Measurements from ENCODE around the gene FFAR2. TPM values are rescaled to one million over a fixed set of nuclear protein-coding genes. Genes with fewer than 3 reads are reported as not detected.
"Not testable (repeated sequence)": the region's sequence is repeated elsewhere in the genome, so short reads cannot be mapped to it uniquely, and the experiment has no call there.

Gene FFAR2
- polyA plus RNA-seq, 2 donors: 0.59 to 1.4 TPM

- 90 to 93% methylated on average over 7 of the region's 7 CpGs for WGBS, 2 donors
Measured at GRCh38 chr19:35474594-35474993, 26.5 kb downstream of the FFAR2 start.

DNA sequence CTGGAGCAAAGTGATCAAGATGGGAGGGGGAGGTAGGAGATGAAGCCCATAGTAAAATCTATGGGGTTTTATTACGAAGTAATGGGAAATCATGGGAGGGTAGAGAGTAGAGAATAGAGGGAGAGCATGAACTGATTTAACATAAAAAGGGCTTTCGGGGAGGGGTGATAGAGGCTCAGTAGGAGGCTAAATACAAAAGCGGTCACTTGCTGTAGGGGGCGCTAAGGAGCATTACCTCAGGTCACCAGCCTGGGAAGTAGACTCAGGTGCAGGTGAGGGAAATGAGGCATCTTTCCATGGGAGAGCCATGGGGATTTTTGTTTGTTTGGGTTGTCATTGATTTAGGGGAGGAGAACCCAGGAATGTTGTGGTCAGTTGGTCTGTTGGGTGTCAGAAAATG is 28.1 kb downstream of the FFAR2 start:
- Histone ChIP-seq H3K27ac (ENCODE audit: low read depth in 2 of 2, low read length in 1 of 2) (no peak overlapping the region), H3K4me1 (ENCODE audit: control insufficient read depth in 2 of 2, insufficient read depth in 2 of 2, low read length in 1 of 2) (no peaks in the 10 kb centered on the region), H3K36me3 (ENCODE audit: control insufficient read depth in 2 of 2, insufficient read depth in 2 of 2, low read length in 1 of 2) (no peaks in the 10 kb centered on the region), H3K4me3 (ENCODE audit: low read depth in 1 of 2, low read length in 2 of 2) (no peak overlapping the region), H3K27me3 (ENCODE audit: control insufficient read depth in 1 of 2, insufficient read depth in 2 of 2, low read length in 2 of 2) (no peaks in the 10 kb centered on the region), H3K9me3 (ENCODE audit: control insufficient read depth in 2 of 2, insufficient read depth in 1 of 2, low read depth in 1 of 2, low read length in 1 of 2) (no peaks in the 10 kb centered on the region)
- WGBS, 2 donors: 61% methylated on average over 4 of the region's 4 CpGs

More at GRCh38 chr19:35474594-35474993, 26.5 kb downstream of the FFAR2 start:
- not testable (repeated sequence) for H3K4me1 ChIP-seq (ENCODE audit: control insufficient read depth in 2 of 2, insufficient read depth in 2 of 2, low read length in 1 of 2); H3K27ac ChIP-seq (ENCODE audit: low read depth in 2 of 2, low read length in 1 of 2); H3K9me3 ChIP-seq (ENCODE audit: control insufficient read depth in 2 of 2, insufficient read depth in 1 of 2, low read depth in 1 of 2, low read length in 1 of 2); H3K4me3 ChIP-seq (ENCODE audit: low read depth in 1 of 2, low read length in 2 of 2); H3K27me3 ChIP-seq (ENCODE audit: control insufficient read depth in 1 of 2, insufficient read depth in 2 of 2, low read length in 2 of 2); H3K36me3 ChIP-seq (ENCODE audit: control insufficient read depth in 2 of 2, insufficient read depth in 2 of 2, low read length in 1 of 2)

GRCh38 chr19:35478794-35479677 is 31.0 kb downstream of the FFAR2 start:
- WGBS, 2 donors: 53 to 63% methylated on average over 21 of the region's 21 CpGs
- no peaks in the 10 kb centered on the region for H3K4me1 ChIP-seq (ENCODE audit: control insufficient read depth in 2 of 2, insufficient read depth in 2 of 2, low read length in 1 of 2)
- no peak overlapping the region for H3K4me3 ChIP-seq (ENCODE audit: low read depth in 1 of 2, low read length in 2 of 2)
- peak overlapping the region in 1 of 2 donors; percentile 71 for H3K27ac ChIP-seq (ENCODE audit: low read depth in 2 of 2, low read length in 1 of 2)
- no peaks in the 10 kb centered on the region for H3K27me3 ChIP-seq (ENCODE audit: control insufficient read depth in 1 of 2, insufficient read depth in 2 of 2, low read length in 2 of 2)
- H3K9me3 ChIP-seq (ENCODE audit: control insufficient read depth in 2 of 2, insufficient read depth in 1 of 2, low read depth in 1 of 2, low read length in 1 of 2): no peaks in the 10 kb centered on the region
- no peaks in the 10 kb centered on the region for H3K36me3 ChIP-seq (ENCODE audit: control insufficient read depth in 2 of 2, insufficient read depth in 2 of 2, low read length in 1 of 2)

- Histone ChIP-seq H3K27me3 (ENCODE audit: control insufficient read depth in 1 of 2, insufficient read depth in 2 of 2, low read length in 2 of 2) (no peaks in the 10 kb centered on the region), H3K36me3 (ENCODE audit: control insufficient read depth in 2 of 2, insufficient read depth in 2 of 2, low read length in 1 of 2) (no peaks in the 10 kb centered on the region), H3K9me3 (ENCODE audit: control insufficient read depth in 2 of 2, insufficient read depth in 1 of 2, low read depth in 1 of 2, low read length in 1 of 2) (no peaks in the 10 kb centered on the region), H3K4me1 (ENCODE audit: control insufficient read depth in 2 of 2, insufficient read depth in 2 of 2, low read length in 1 of 2) (no peaks in the 10 kb centered on the region), H3K27ac (ENCODE audit: low read depth in 2 of 2, low read length in 1 of 2) (no peak overlapping the region), H3K4me3 (ENCODE audit: low read depth in 1 of 2, low read length in 2 of 2) (no peak overlapping the region)
- 74 to 76% methylated on average over 5 of the region's 5 CpGs for WGBS, 2 donors
Measured at GRCh38 chr19:35483089-35483488, 35.0 kb downstream of the FFAR2 start.

DNA sequence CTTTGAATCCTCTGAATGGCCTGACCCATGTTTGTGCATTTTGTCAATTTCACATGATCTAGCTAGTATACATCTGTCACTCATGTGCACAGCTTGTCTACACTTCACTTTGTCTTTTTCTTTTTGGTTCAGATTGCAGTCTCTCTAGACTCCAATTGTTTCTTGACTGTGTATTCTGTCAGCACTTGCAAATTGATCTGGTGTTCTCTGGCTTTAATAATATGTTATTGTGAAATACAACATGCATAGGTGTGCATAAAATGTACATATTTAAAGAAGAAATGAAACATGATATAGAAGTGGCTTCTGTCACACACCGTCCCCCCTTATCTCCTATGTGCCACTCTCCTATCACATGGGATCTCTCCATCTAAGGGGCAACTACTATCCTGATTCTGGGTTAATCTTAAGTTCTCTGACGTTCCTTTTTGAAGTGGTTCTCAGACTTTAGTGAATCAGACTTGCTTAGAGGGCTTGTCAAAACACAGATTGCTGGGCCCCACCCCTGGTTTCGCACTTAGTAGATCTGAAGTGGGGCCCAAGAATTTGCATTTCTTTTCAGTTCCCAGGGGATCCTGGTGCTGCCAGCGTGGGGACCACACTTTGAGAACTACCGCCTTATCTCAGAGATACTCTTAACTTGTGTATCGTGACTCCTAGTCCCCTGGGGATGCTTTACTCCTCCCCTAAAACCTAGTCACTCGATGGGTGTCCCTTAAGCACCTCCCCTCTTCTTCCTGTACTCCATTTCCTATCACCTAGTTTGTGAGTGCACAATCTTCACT is 36.4 kb downstream of the FFAR2 start:
- 64 to 69% methylated on average over 7 of the region's 7 CpGs for WGBS, 2 donors
- no peaks in the 10 kb centered on the region for H3K9me3 ChIP-seq (ENCODE audit: control insufficient read depth in 2 of 2, insufficient read depth in 1 of 2, low read depth in 1 of 2, low read length in 1 of 2)

DNA sequence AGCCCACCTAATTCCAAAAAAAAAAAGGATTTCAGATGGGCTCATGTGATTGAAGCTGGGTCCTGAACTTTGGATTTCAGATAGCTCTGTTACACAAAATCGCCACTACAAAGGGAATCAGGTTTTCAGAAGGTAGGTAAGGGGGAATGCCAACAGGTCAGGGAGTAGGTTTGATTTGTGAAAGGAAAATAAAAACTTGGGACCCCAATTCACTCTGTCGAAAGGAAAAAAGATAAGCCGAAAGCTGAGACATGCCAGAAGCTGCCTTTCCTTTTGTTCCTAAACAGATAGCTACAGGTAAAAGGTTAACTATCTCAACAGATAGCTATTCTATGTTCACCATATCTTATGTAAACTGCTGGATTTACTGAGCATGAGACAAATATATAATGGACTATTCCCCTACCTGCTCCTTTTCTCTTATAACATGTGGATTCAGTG is 38.2 kb downstream of the FFAR2 start:
- no peaks in the 10 kb centered on the region for H3K36me3 ChIP-seq (ENCODE audit: control insufficient read depth in 2 of 2, insufficient read depth in 2 of 2, low read length in 1 of 2)
- 66 to 72% methylated on average over 3 of the region's 3 CpGs for WGBS, 2 donors
- H3K4me1 ChIP-seq (ENCODE audit: control insufficient read depth in 2 of 2, insufficient read depth in 2 of 2, low read length in 1 of 2): no peaks in the 10 kb centered on the region
- H3K27ac ChIP-seq (ENCODE audit: low read depth in 2 of 2, low read length in 1 of 2): no peak overlapping the region
- H3K9me3 ChIP-seq (ENCODE audit: control insufficient read depth in 2 of 2, insufficient read depth in 1 of 2, low read depth in 1 of 2, low read length in 1 of 2): no peaks in the 10 kb centered on the region
- no peak overlapping the region for H3K4me3 ChIP-seq (ENCODE audit: low read depth in 1 of 2, low read length in 2 of 2)
- H3K27me3 ChIP-seq (ENCODE audit: control insufficient read depth in 1 of 2, insufficient read depth in 2 of 2, low read length in 2 of 2): no peaks in the 10 kb centered on the region

More for the DNA sequence above, 36.4 kb downstream of the FFAR2 start:
- H3K36me3 ChIP-seq (ENCODE audit: control insufficient read depth in 2 of 2, insufficient read depth in 2 of 2, low read length in 1 of 2): no peaks in the 10 kb centered on the region
- no peak overlapping the region for H3K4me3 ChIP-seq (ENCODE audit: low read depth in 1 of 2, low read length in 2 of 2)
- H3K27me3 ChIP-seq (ENCODE audit: control insufficient read depth in 1 of 2, insufficient read depth in 2 of 2, low read length in 2 of 2): no peaks in the 10 kb centered on the region
- no peak overlapping the region for H3K27ac ChIP-seq (ENCODE audit: low read depth in 2 of 2, low read length in 1 of 2)
- no peaks in the 10 kb centered on the region for H3K4me1 ChIP-seq (ENCODE audit: control insufficient read depth in 2 of 2, insufficient read depth in 2 of 2, low read length in 1 of 2)

DNA sequence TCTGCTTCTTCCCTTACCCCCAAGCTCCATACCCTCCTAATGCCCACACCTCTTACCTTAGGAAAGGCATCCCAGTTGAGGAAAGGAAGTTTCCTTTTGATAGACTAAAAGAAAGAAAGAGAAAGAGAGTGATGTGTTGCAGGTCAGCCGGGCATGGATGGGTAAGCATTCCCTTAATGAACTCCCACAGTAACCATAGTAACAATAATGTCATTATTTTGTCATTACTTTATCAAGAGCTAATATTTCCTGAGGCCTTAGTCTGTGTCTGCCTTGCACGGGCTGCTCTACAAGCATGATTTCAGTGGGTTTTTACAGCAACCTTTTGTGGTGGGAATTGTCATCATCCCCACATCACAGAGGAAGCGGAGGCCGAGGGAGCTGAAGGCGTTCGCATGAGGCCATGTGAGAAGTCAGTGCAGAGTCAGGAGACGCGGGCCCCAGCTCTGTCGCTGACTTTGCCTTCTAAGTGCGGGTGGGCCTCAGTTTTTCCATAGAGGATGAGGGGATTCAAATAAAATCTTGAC is 39.7 kb downstream of the FFAR2 start:
- Histone ChIP-seq H3K4me1 (ENCODE audit: control insufficient read depth in 2 of 2, insufficient read depth in 2 of 2, low read length in 1 of 2) (no peaks in the 10 kb centered on the region), H3K27me3 (ENCODE audit: control insufficient read depth in 1 of 2, insufficient read depth in 2 of 2, low read length in 2 of 2) (peaks cover 0 to 1% of the 10 kb centered on the region in 2 donors), H3K36me3 (ENCODE audit: control insufficient read depth in 2 of 2, insufficient read depth in 2 of 2, low read length in 1 of 2) (no peaks in the 10 kb centered on the region), H3K9me3 (ENCODE audit: control insufficient read depth in 2 of 2, insufficient read depth in 1 of 2, low read depth in 1 of 2, low read length in 1 of 2) (no peaks in the 10 kb centered on the region), H3K4me3 (ENCODE audit: low read depth in 1 of 2, low read length in 2 of 2) (no peak overlapping the region), H3K27ac (ENCODE audit: low read depth in 2 of 2, low read length in 1 of 2) (no peak overlapping the region)
- WGBS, 2 donors: 86 to 88% methylated on average over 10 of the region's 10 CpGs

- Histone ChIP-seq H3K4me1 (ENCODE audit: control insufficient read depth in 2 of 2, insufficient read depth in 2 of 2, low read length in 1 of 2) (peaks cover 0 to under 1% of the 10 kb centered on the region in 2 donors), H3K9me3 (ENCODE audit: control insufficient read depth in 2 of 2, insufficient read depth in 1 of 2, low read depth in 1 of 2, low read length in 1 of 2) (no peaks in the 10 kb centered on the region), H3K27me3 (ENCODE audit: control insufficient read depth in 1 of 2, insufficient read depth in 2 of 2, low read length in 2 of 2) (peaks cover 0 to 2% of the 10 kb centered on the region in 2 donors), H3K27ac (ENCODE audit: low read depth in 2 of 2, low read length in 1 of 2) (no peak overlapping the region), H3K36me3 (ENCODE audit: control insufficient read depth in 2 of 2, insufficient read depth in 2 of 2, low read length in 1 of 2) (no peaks in the 10 kb centered on the region), H3K4me3 (ENCODE audit: low read depth in 1 of 2, low read length in 2 of 2) (no peak overlapping the region)
- 84 to 91% methylated on average over 16 of the region's 16 CpGs for WGBS, 2 donors
Measured at GRCh38 chr19:35488677-35489076, 40.6 kb downstream of the FFAR2 start.

DNA sequence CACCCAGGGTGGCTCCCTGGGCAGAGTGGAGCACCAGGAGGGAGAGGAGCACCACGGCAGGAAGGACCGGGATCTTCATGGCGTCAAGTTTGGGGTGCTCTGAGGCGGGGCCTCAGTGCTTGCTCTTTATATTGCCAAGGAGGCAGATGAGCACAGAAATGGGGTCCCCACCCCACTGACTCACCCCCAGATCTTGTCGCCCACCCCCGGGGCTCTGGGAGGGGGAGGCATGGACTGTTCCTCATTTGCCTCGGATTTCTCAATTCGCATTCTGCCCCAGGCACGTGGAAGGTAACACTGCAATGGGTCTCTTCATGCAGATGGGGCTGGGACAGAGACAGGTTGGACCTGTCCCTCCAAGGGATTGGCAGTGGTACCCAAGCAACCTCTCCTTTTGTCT is 42.3 kb downstream of the FFAR2 start, which contains the start of gene KRTDAP:
Gene KRTDAP (minus strand): TSS at position 101 of the 400 bp plus-strand sequence. CDS start 22 bp downstream, at position 79.
- no peaks in the 10 kb centered on the region for H3K9me3 ChIP-seq (ENCODE audit: control insufficient read depth in 2 of 2, insufficient read depth in 1 of 2, low read depth in 1 of 2, low read length in 1 of 2)
- peaks cover 2 to 5% of the 10 kb centered on the region in 2 donors for H3K4me1 ChIP-seq (ENCODE audit: control insufficient read depth in 2 of 2, insufficient read depth in 2 of 2, low read length in 1 of 2)
- no peak within 1 kb of the TSS for H3K4me3 ChIP-seq (ENCODE audit: low read depth in 1 of 2, low read length in 2 of 2)
- no peaks in the 10 kb centered on the region for H3K36me3 ChIP-seq (ENCODE audit: control insufficient read depth in 2 of 2, insufficient read depth in 2 of 2, low read length in 1 of 2)
- peaks cover 0 to 2% of the 10 kb centered on the region in 2 donors for H3K27me3 ChIP-seq (ENCODE audit: control insufficient read depth in 1 of 2, insufficient read depth in 2 of 2, low read length in 2 of 2)
- WGBS, 2 donors: 65 to 76% methylated on average over 9 of the region's 9 CpGs
- H3K27ac ChIP-seq (ENCODE audit: low read depth in 2 of 2, low read length in 1 of 2): no peak within 1 kb of the TSS
